Amniotic epithelial cell (primary cell): ENCODE results near the gene HMOX2.

Experiments
- DNase-seq: peaks from one replicate; pipeline ENCODE4 v3.0.0-alpha.2; 2010; ENCODE audit warnings: low read depth

Gene HMOX2

GRCh38 chr16:4505356-4506147 lies 29.4 kb downstream of the HMOX2 start:
- no peak for DNase-seq

- peak; percentile 72 for DNase-seq
Measured at GRCh38 chr16:4506450-4506849, 30.3 kb downstream of the HMOX2 start.

GRCh38 chr16:4507588-4508345 lies 31.6 kb downstream of the HMOX2 start:
- DNase-seq, result no peak

GRCh38 chr16:4508806-4509205 lies 32.6 kb downstream of the HMOX2 start:
- DNase-seq, result no peak

GRCh38 chr16:4509420-4509819 lies 33.2 kb downstream of the HMOX2 start:
- DNase-seq, result no peak

GRCh38 chr16:4510131-4510530 lies 33.9 kb downstream of the HMOX2 start:
- no peak for DNase-seq

- no peak for DNase-seq
Measured at GRCh38 chr16:4510747-4511426, 34.7 kb downstream of the HMOX2 start.

GRCh38 chr16:4511441-4512082 lies 35.4 kb downstream of the HMOX2 start:
- peak; percentile 45 for DNase-seq

GRCh38 chr16:4512473-4512872 lies 36.3 kb downstream of the HMOX2 start:
- DNase-seq, result no peak

- no peak for DNase-seq
Measured at GRCh38 chr16:4513086-4513860, 37.1 kb downstream of the HMOX2 start.

- no peak for DNase-seq
Measured at GRCh38 chr16:4513881-4514280, 37.7 kb downstream of the HMOX2 start.

- no peak for DNase-seq
Measured at GRCh38 chr16:4514606-4515005, 38.4 kb downstream of the HMOX2 start.

- no peak for DNase-seq
Measured at GRCh38 chr16:4515611-4516233, 39.5 kb downstream of the HMOX2 start.

GRCh38 chr16:4517812-4518680 lies 41.8 kb downstream of the HMOX2 start:
- DNase-seq, result peak; percentile 54

- peak; percentile 72 for DNase-seq
Measured at GRCh38 chr16:4519274-4520058, 43.3 kb downstream of the HMOX2 start.

- DNase-seq, result peak; percentile 43
Measured at GRCh38 chr16:4520913-4521312, 44.7 kb downstream of the HMOX2 start.

GRCh38 chr16:4522051-4522581 lies 45.9 kb downstream of the HMOX2 start:
- peak; percentile 46 for DNase-seq

GRCh38 chr16:4523686-4524085 lies 47.5 kb downstream of the HMOX2 start:
- DNase-seq, result no peak

GRCh38 chr16:4524571-4524970 lies 48.4 kb downstream of the HMOX2 start:
- no peak for DNase-seq
